AG09309 (cell line): ENCODE measurements around the gene INPP5A.

ENCODE experiments used
- DNase-seq: peaks from one replicate; pipeline ENCODE4 v3.0.0-alpha.2; 2010; ENCODE audit warnings: low read depth
- H3K4me3 ChIP-seq: 2 replicates; pipeline ENCODE4 v1.5.1; 2011; ENCODE audit warnings: mild to moderate bottlenecking, low read depth, low read length, moderate library complexity; ENCODE audit not compliant: control insufficient read depth
- CTCF ChIP-seq: IDR thresholded peaks from 2 replicates; pipeline ENCODE4 v1.5.1; 2011; ENCODE audit warnings: mild to moderate bottlenecking, low read depth, low read length, inconsistent platforms; ENCODE audit not compliant: insufficient read depth, control insufficient read depth; ENCODE audit errors: missing control alignments

The INPP5A gene

GRCh38 chr10:132648851-132649528 lies 111.4 kb downstream of the INPP5A start:
- no peak for TF ChIP-seq CTCF
- no peak for DNase-seq

GRCh38 chr10:132649651-132650360 lies 112.2 kb downstream of the INPP5A start:
- no peak overlapping the region for H3K4me3 ChIP-seq
- no peak for TF ChIP-seq CTCF

More at GRCh38 chr10:132648851-132649528, 111.4 kb downstream of the INPP5A start:
- H3K4me3 ChIP-seq: no peak overlapping the region

GRCh38 chr10:132650611-132651250 lies 113.1 kb downstream of the INPP5A start:
- no peak overlapping the region for H3K4me3 ChIP-seq
- no peak for TF ChIP-seq CTCF
- DNase-seq: no peak

More at GRCh38 chr10:132649651-132650360, 112.2 kb downstream of the INPP5A start:
- no peak for DNase-seq

- no peak for TF ChIP-seq CTCF
- H3K4me3 ChIP-seq: no peak overlapping the region
- no peak for DNase-seq
Observed at GRCh38 chr10:132651511-132652029, 114.0 kb downstream of the INPP5A start.

- DNase-seq: no peak
- no peak overlapping the region for H3K4me3 ChIP-seq
- TF ChIP-seq CTCF: no peak
Observed at GRCh38 chr10:132652446-132652845, 114.9 kb downstream of the INPP5A start.

GRCh38 chr10:132652936-132653590 lies 115.5 kb downstream of the INPP5A start:
- H3K4me3 ChIP-seq: no peak overlapping the region
- DNase-seq: no peak
- TF ChIP-seq CTCF: no peak
